DOHH2 (cell line): ENCODE results near the gene KCNH1.

Experiments
- H3F3A ChIP-seq: fragments of 200-600 bp; sonication (generic), shearing (Covaris generic); 2 replicates; pipeline ENCODE4 v1.6.0; 2016; ENCODE audit warnings: antibody characterized with exemption, mild to moderate bottlenecking; ENCODE audit not compliant: control insufficient read depth, insufficient read depth
- H3K27ac ChIP-seq: fragments of 200-600 bp; sonication (generic); 2 replicates; pipeline ENCODE4 v1.5.1; 2014; ENCODE audit warnings: low read depth, mild to moderate bottlenecking, low read length, moderate library complexity
- H3K27me3 ChIP-seq: fragments of 200-600 bp; sonication (generic); 2 replicates; pipeline ENCODE4 v1.6.1; 2014; ENCODE audit warnings: mild to moderate bottlenecking, low read length, mixed read lengths; ENCODE audit not compliant: control insufficient read depth
- H3K36me3 ChIP-seq: fragments of 200-600 bp; sonication (generic); 2 replicates; pipeline ENCODE4 v1.6.1; 2014; ENCODE audit warnings: mild to moderate bottlenecking, low read length, moderate library complexity, mixed read lengths; ENCODE audit not compliant: control insufficient read depth
- H3K4me1 ChIP-seq: fragments of 200-600 bp; sonication (generic); 2 replicates; pipeline ENCODE4 v1.6.1; 2014; ENCODE audit warnings: mild to moderate bottlenecking, low read length, mixed read lengths; ENCODE audit not compliant: control insufficient read depth
- H3K4me2 ChIP-seq: fragments of 200-600 bp; sonication (generic); 2 replicates; pipeline ENCODE4 v1.6.0; 2014; ENCODE audit warnings: mild to moderate bottlenecking, low read length, moderate library complexity
- H3K4me3 ChIP-seq: fragments of 200-600 bp; sonication (generic); 2 replicates; pipeline ENCODE4 v1.5.1; 2014; ENCODE audit warnings: mild to moderate bottlenecking, low read length, mixed read lengths
- H3K79me2 ChIP-seq: fragments of 200-600 bp; sonication (generic); 2 replicates; pipeline ENCODE4 v1.6.1; 2014; ENCODE audit warnings: mild to moderate bottlenecking, low read length, mixed read lengths; ENCODE audit not compliant: control insufficient read depth
- H3K9me2 ChIP-seq: fragments of 200-600 bp; sonication (generic); replicated peaks from 2 replicates; pipeline ENCODE4 v1.6.1; 2014; ENCODE audit warnings: mild to moderate bottlenecking, low read length, mixed read lengths; ENCODE audit not compliant: control insufficient read depth
- H3K9me3 ChIP-seq: fragments of 200-600 bp; sonication (generic); 2 replicates; pipeline ENCODE4 v1.6.1; 2014; ENCODE audit warnings: antibody characterized with exemption, low read length, mixed read lengths; ENCODE audit not compliant: control insufficient read depth, insufficient read depth
- H4K20me1 ChIP-seq: fragments of 200-600 bp; sonication (generic); 2 replicates; pipeline ENCODE4 v1.6.0; 2014; ENCODE audit warnings: low read depth, mild to moderate bottlenecking, antibody characterized with exemption, low read length, moderate library complexity; ENCODE audit not compliant: control insufficient read depth, insufficient read depth
- EZH2phosphoT487 ChIP-seq: fragments of 200-600 bp; sonication (generic); IDR thresholded peaks from 2 replicates; pipeline ENCODE4 v1.6.1; 2017; ENCODE audit warnings: borderline replicate concordance, mild to moderate bottlenecking, antibody characterized with exemption, low read length, moderate library complexity, mixed read lengths
- TF ChIP-seq, protein P1 (sequence below): fragments of 200-600 bp; sonication (generic); IDR thresholded peaks from one replicate; pipeline ENCODE4 v1.5.1; 2014; ENCODE audit warnings: antibody characterized with exemption, mild to moderate bottlenecking, low read depth, low read length; ENCODE audit not compliant: poor library complexity, severe bottlenecking

The KCNH1 gene

GRCh38 chr1:210899676-210900075, 234.3 kb downstream of the KCNH1 start:
- Histone ChIP-seq H3K4me3 (no peak overlapping the region), H3K4me2 (no peak overlapping the region), H3K36me3 (no peaks in the 10 kb centered on the region), H3F3A (no peaks in the 10 kb centered on the region), H3K27me3 (no peaks in the 10 kb centered on the region; the same call in 1 of the 2 replicates), H3K79me2 (no peaks in the 10 kb centered on the region), H3K4me1 (no peaks in the 10 kb centered on the region), H3K9me2 (no peaks in the 10 kb centered on the region), H3K27ac (no peak overlapping the region), H4K20me1 (no peaks in the 10 kb centered on the region), H3K9me3 (no peaks in the 10 kb centered on the region)
- TF ChIP-seq EZH2phosphoT487 = no peak
- TF ChIP-seq, protein P1, sequence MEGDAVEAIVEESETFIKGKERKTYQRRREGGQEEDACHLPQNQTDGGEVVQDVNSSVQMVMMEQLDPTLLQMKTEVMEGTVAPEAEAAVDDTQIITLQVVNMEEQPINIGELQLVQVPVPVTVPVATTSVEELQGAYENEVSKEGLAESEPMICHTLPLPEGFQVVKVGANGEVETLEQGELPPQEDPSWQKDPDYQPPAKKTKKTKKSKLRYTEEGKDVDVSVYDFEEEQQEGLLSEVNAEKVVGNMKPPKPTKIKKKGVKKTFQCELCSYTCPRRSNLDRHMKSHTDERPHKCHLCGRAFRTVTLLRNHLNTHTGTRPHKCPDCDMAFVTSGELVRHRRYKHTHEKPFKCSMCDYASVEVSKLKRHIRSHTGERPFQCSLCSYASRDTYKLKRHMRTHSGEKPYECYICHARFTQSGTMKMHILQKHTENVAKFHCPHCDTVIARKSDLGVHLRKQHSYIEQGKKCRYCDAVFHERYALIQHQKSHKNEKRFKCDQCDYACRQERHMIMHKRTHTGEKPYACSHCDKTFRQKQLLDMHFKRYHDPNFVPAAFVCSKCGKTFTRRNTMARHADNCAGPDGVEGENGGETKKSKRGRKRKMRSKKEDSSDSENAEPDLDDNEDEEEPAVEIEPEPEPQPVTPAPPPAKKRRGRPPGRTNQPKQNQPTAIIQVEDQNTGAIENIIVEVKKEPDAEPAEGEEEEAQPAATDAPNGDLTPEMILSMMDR = no peak

DNA sequence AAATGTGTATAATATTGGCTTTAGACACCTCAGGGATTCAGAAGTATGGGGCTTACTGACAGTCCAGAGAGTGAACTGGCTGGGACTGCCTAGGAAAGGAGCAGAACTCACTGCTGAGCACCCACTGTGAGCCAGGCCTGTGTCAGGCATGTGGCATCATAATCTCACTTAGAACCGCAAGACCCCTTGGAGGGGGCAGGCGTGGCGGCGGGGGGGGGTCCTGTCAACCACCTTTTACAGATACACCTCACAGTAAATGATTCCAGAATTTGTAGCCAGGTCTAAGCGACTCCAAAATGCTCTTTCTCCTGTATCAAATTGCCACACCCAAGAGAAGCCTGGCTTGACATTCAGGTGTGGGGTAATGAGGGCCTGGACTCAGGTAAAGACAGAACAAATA, 235.5 kb downstream of the KCNH1 start:
- Histone ChIP-seq H3K4me2 (no peak overlapping the region), H3K27me3 (no peaks in the 10 kb centered on the region; the same call in 1 of the 2 replicates), H3K4me1 (no peaks in the 10 kb centered on the region), H4K20me1 (no peaks in the 10 kb centered on the region), H3K36me3 (no peaks in the 10 kb centered on the region), H3K9me3 (no peaks in the 10 kb centered on the region), H3K4me3 (no peak overlapping the region), H3K79me2 (no peaks in the 10 kb centered on the region), H3F3A (no peaks in the 10 kb centered on the region), H3K27ac (no peak overlapping the region), H3K9me2 (no peaks in the 10 kb centered on the region)
- TF ChIP-seq, protein P1 = no peak
- no peak for TF ChIP-seq EZH2phosphoT487

DNA sequence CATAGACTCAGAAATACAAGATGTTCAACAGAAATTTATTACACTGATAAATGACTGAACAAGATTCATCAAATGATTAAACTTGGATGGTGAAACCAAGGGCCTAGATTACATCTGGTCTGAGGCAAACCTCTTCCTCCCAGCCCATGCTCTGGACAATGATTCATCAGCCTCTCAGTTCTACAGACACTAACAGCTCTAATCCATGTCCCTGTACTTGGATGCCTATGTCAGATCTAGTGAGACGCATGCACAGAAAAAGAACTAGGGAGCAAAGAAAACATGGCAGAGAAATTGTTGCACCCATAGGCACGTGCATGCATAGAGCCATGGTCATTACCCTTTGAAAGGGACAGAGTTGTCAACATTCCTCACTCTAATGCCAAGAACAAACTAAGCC, 250.1 kb downstream of the KCNH1 start:
- Histone ChIP-seq H3K27ac (no peak overlapping the region), H3F3A (no peaks in the 10 kb centered on the region), H4K20me1 (no peaks in the 10 kb centered on the region), H3K79me2 (no peaks in the 10 kb centered on the region), H3K4me1 (no peaks in the 10 kb centered on the region), H3K36me3 (no peaks in the 10 kb centered on the region), H3K4me3 (no peak overlapping the region), H3K9me3 (no peaks in the 10 kb centered on the region), H3K27me3 (no peaks in the 10 kb centered on the region), H3K4me2 (no peak overlapping the region), H3K9me2 (no peaks in the 10 kb centered on the region)
- TF ChIP-seq EZH2phosphoT487 = no peak

- TF ChIP-seq EZH2phosphoT487 = no peak
- TF ChIP-seq, protein P1 = no peak
- Histone ChIP-seq H3K9me3 (no peaks in the 10 kb centered on the region), H3K4me3 (no peak overlapping the region), H3K79me2 (no peaks in the 10 kb centered on the region), H3K27ac (no peak overlapping the region), H4K20me1 (no peaks in the 10 kb centered on the region), H3F3A (no peaks in the 10 kb centered on the region), H3K4me2 (no peak overlapping the region), H3K27me3 (no peaks in the 10 kb centered on the region), H3K9me2 (no peaks in the 10 kb centered on the region), H3K36me3 (no peaks in the 10 kb centered on the region), H3K4me1 (no peaks in the 10 kb centered on the region)
Measured at GRCh38 chr1:210882414-210883221, 251.3 kb downstream of the KCNH1 start.
